ENCODE data around the gene ZBTB1.

ZBTB1 gene

DNA sequence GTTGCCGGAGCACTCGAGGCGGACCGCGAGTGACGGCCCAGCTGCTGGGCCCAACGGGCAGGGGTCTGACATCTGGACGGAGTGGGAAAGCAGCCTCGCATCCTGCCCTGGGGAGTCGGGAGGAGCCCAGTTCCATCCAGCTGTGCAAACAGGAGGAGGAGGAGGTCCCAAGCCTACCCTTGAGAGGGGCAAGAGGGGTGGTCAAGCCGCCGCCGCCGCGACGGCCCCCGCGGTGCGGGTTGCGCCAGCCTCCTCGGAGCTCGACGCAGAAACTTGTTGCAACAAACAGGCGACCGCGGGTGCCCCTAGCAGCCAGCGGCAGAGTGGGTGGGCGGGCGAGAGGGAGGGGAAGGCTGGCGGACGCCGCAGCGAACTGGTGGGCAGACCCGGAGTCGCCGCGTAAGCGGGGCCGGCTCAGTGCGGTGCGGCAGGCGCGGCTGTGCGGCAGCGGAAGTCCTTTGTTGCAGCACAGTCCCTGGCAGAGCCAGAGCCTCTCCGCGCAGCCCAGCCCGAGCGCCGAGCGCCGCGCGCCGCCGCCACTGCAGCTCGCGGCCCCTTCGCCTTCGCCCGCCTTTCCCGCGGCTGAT, at the start of gene ZBTB1:
ZBTB1 (plus strand) TSS at position 461 of the 587 bp plus-strand sequence. CDS start 16,735 bp downstream, outside the sequence.
- DNase-seq, result peak; percentile 94

GRCh38 chr14:64459405-64460136, 45.0 kb upstream of the ZBTB1 start:
- DNase-seq, result peak; percentile 17

GRCh38 chr14:64461221-64461620, 43.3 kb upstream of the ZBTB1 start:
- no peak for DNase-seq

DNA sequence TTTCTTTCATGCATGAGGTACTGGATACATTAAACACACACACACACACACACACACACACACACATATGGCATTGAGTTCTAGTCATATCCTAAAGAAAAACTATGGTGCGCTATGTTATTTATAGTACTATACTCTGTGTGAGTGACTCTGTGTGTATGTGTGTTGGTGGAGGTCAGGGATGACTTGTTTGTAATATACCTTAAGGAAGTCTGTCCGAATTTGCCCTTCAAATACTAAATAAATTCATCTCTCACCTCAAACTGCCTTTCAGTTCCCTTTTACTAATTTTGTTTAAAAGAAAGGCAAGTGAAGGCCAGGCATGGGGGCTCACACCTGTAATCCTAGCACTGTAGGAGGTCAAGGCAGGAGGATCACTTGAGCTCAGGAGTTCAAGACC, 41.4 kb upstream of the ZBTB1 start:
- DNase-seq, result no peak

- DNase-seq, result no peak
Observed at GRCh38 chr14:64463873-64464272, 40.7 kb upstream of the ZBTB1 start.

- peak; percentile 8 for DNase-seq
Observed at GRCh38 chr14:64464651-64465050, 39.9 kb upstream of the ZBTB1 start.

DNA sequence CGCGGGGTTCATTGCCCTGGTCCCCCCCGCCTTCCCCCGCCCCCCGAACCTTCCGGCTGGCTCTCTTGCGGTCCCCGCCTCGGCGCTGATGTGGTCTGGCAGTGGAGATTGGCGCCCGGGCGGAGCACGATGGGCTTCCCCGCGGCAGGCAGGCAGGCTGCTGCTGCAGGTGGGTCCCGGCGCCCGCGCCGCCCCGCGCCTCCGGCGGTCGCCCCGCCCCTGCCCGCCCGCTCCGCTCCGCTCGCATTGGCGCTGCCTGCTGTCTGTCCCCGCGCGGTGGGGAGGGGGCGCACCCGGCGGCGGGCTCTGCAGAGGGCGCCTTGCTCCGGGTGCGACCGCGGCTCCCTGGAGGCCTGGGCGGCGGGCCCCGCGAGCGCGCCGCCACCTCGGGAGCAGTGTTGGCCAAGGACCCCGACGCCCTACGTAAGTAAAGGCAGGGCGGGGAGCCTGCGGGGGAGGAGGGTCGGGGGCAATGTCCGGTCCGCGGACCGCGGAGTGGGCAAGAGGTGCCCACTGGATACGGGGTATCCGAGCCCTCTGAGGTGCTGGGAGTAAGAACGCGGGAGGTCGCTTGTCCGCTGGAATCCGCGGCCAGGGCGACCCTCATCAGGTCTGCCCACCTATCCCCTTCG, 39.3 kb upstream of the ZBTB1 start, which contains the start of gene AKAP5:
AKAP5 (plus strand) TSS at position 309 of the 632 bp plus-strand sequence. CDS start 2,896 bp downstream, outside the sequence.
- no peak for DNase-seq

DNA sequence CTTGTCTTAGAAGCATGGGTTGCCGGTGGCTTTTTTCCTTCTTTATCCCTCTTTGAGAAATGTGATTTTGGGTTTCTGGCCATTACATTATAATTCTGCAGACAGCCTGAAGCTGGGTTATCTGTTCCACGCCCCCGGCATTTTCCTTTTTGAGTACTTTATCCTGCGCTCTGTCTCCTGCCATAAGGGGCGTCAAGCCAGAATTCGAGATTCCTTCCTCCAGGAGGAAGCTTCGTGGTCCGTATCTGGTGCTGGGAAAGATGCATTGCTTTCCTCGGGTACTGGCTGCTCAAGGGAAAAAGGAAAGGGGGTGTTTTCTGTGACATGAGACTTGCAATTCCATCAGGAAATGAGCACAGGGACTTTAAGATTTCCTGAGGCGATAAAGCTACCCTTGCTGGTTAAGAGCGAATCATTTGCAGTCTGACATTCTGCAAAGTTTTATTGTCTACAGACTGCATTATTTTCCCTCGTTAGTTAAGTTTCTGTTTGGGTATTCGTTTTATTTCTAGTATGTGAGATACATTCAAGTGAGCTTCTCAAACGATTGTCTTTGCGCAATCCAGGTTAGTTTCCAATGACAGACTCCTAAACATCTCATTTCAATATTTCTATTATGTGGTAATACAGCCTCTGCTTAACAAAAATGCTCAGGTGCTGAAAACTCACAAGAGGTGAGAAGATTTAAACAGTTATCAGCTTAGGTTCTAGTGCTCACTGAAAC, 38.6 kb upstream of the ZBTB1 start:
- no peak for DNase-seq

GRCh38 chr14:64467101-64467500, 37.5 kb upstream of the ZBTB1 start:
- peak; percentile 79 for DNase-seq

- no peak for DNase-seq
Observed at GRCh38 chr14:64467566-64467965, 37.0 kb upstream of the ZBTB1 start.

DNA sequence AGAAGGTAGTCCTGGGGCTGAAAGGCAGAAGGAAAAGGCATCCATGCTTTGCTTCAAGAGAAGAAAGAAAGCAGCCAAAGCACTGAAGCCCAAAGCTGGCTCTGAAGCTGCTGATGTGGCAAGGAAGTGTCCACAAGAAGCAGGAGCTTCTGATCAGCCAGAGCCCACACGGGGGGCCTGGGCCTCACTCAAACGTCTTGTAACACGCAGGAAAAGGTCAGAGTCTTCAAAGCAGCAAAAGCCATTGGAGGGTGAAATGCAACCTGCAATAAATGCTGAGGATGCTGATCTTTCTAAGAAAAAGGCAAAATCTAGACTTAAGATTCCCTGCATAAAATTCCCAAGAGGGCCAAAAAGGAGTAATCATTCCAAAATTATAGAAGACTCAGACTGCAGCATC, 36.1 kb upstream of the ZBTB1 start:
- DNase-seq, result no peak

DNA sequence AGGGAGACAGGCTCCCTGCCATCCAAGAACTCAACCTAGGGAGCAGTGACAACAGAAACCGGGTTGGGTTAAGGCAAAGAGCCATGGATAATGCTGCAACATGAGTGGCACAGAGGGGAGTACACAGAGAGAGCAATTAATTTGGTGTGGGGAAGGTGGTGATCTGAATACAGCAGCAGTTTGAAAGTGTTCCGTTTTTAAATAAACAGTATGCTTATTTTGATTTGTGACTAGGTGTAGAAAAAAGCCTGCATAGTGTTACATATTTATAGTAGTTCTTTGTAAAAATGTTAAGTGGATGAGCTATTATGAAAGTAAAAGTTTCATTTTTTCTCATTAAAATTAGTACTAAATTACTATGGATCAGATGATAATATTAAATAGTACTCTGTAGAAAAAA, 30.5 kb upstream of the ZBTB1 start:
- DNase-seq, result no peak

GRCh38 chr14:64474698-64475097, 29.9 kb upstream of the ZBTB1 start:
- DNase-seq, result no peak

DNA sequence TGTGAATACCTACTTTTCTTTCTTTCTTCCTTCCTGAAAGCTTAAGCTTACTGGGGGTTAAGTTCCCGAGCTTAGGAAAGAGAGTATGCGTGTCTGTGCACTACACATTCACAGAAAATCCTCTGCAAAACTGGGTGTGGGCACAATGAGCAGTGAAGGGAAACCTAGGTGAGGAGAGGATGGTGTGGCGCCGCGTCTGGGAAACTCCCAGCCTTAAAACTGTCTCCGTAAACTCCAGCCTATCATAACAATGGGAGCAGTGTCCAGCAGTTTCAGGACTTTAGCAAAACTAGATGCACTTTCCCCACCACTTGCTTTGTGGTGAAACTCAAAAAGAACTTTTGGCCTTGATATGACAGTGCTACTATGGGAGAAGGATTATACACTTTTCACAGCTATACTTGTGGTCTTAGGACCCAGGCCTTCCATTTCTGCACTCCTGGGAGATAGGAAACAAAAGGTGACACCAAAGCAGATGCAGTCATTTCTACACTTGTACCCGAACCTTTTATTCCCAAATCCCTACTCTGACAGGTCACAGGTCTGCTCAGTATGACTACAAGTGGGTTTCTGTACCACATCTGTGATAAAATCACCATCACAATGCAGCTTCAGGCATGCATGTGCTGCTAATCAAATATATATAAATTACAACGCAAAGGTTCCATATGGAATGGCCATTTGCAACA, 28.8 kb upstream of the ZBTB1 start:
- no peak for DNase-seq

- DNase-seq, result no peak
Observed at GRCh38 chr14:64476438-64476837, 28.1 kb upstream of the ZBTB1 start.

DNA sequence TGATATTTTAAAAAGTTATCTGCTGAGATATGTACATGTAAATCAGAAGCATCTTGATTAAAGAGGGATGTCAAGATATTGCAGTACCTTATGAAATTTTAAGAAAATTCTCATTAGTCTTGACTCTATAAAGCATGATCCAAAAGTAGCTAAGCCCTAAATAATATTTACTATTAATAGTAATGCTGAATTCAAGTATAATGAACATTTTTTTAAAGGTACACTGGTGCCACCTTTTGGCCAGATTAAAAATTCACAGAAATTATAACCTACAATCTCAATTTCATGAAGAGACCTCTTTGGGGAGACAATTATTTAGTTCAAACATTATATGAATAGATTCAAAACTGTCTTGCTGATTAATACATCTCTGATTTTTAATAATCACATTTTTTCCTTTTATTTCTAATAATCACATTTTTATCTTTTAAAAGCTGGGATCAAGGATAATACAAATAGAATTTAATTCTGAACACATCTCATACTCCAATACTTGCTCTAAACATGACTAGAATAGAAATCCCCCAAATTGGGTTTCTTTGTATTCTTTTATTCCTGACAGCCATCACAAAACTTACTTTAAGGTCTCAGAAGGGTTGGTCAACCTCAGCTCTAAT, 25.8 kb upstream of the ZBTB1 start:
- DNase-seq, result peak; percentile 30

GRCh38 chr14:64488590-64489099, 15.9 kb upstream of the ZBTB1 start:
- DNase-seq, result no peak

DNA sequence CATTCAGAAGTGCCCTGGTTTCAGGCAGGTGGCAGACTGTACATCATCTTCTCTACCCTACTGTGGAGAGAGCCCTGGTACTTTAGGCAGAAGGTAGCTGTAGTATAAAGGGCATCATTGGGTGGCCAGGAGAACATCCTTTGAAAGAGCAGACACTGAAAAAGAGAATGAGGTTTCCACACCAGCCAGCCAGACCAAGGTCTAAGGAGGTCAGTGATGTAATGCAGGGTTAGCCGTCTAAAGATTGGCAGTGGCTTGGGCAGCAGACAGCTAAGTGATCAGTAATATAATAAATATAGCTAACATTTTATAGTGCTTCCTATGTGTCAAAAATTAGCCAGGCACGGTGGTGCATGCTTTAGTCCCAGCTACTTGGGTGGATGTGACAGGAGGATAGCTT, 12.9 kb upstream of the ZBTB1 start:
- no peak for DNase-seq

DNA sequence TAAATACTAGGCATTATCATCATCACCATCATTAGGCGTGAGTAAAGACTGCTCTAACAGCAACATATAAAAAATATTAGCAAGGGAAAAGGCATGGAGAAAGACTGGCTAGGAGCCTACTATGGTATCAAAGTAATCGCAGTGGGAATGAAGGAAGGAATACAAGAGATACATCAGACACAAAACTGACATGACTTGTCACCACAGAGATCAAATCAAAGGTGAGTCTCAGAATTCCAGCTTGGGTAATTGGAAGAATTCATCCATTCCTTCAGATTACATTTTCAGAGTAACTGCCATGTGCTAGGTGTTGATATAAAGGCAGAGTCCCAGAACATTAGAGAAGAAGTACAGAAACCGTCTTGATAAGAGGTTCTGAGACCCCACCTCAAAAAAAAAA, 11.1 kb upstream of the ZBTB1 start:
- DNase-seq, result no peak

DNA sequence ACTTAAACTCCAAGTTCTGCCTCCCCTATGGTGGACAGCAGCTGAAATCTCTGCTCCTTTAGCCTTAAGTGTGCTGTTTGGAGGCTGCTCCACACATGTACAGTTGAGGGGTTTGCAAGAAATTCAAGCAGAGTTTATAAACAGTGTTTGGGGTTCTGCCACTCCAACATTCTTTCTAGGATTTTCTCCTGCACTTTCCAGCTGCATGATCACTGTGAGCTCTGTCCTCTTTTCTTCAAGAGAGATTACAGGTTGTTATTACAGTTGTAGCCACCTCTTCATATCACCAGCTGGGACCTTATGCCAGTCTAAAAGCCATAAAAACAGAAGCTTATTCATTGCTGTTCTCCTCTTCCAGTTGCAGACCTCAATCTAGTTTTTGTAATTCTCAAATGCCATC, 9.3 kb upstream of the ZBTB1 start:
- DNase-seq, result no peak

DNA sequence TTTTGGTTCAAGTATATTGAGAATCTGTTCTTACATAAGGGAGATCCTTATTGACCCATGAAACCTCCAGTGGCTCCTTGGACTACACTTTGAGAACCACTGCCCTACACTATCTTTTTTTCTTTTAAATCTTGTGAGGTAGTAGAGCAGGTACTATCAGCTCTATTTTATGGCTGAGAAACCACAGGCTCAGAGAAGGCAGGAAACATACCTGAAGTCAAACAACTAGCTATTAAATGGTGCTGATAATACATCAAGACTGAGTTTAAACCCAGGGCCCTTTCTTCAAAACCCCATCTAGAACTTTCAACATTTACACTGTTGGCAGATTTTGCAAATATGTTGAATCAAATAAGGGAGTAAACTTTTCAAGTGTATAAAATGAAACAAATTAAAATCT, 7.8 kb upstream of the ZBTB1 start:
- no peak for DNase-seq

DNA sequence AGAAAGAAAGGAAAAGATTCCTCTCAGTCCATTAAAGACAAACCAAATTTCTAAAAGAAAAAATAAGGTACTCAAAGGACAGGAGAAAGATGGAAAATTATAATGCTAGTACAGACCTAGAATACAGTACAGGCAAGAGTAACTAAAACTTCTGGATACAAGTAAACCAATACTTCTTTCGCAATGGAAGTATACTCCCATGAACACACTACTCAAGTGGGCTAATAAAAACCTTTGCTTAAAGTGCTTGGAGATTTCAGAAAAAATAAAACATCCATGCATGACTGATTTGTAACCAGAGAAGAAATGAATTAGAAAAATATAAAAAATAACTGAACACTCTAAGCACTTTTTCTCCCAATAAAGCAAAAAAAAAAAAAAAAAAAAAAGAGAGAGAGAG, 4.5 kb upstream of the ZBTB1 start:
- DNase-seq, result no peak

Measured in inflammatory macrophage treated with lipopolysaccharide for 4 hours (primary cell).